SK-N-DZ (cell line): ENCODE data around the gene TFR2.

Experiments used
- DNase-seq: peaks from one replicate; pipeline ENCODE4 v3.0.0-alpha.2; 2015; ENCODE audit warnings: low spot score

TFR2 gene

GRCh38 chr7:100613412-100614175 lies 27.8 kb downstream of the TFR2 start:
- no peak for DNase-seq

GRCh38 chr7:100612730-100613390 lies 28.5 kb downstream of the TFR2 start:
- peak; percentile 40 for DNase-seq

- peak; percentile 100 for DNase-seq
These were observed 29.2 kb downstream of the TFR2 start, which contains the start of gene MOSPD3 for GRCh38 chr7:100611983-100612729. TSS of gene MOSPD3 (plus strand) at chr7:100612540. CDS start at chr7:100612792, 252 bp downstream.

- no peak for DNase-seq
These were observed 31.4 kb downstream of the TFR2 start for GRCh38 chr7:100609958-100610357.

GRCh38 chr7:100607111-100607510 lies 34.2 kb downstream of the TFR2 start:
- DNase-seq = no peak

GRCh38 chr7:100606313-100606712 lies 35.0 kb downstream of the TFR2 start:
- DNase-seq = no peak

GRCh38 chr7:100604976-100605911 lies 36.1 kb downstream of the TFR2 start:
- DNase-seq = no peak

GRCh38 chr7:100604028-100604975 lies 37.0 kb downstream of the TFR2 start:
- peak; percentile 50 for DNase-seq

- DNase-seq = peak; percentile 56
These were observed 37.7 kb downstream of the TFR2 start for GRCh38 chr7:100603726-100604027.

- DNase-seq = peak; percentile 89
These were observed 38.2 kb downstream of the TFR2 start for GRCh38 chr7:100602889-100603725.

- DNase-seq = no peak
These were observed 40.7 kb downstream of the TFR2 start for GRCh38 chr7:100600730-100601038.

GRCh38 chr7:100599911-100600729 lies 41.2 kb downstream of the TFR2 start:
- DNase-seq = no peak

- no peak for DNase-seq
These were observed 42.9 kb downstream of the TFR2 start for GRCh38 chr7:100598425-100598824.

- DNase-seq = no peak
These were observed 46.2 kb downstream of the TFR2 start for GRCh38 chr7:100595188-100595587.

- no peak for DNase-seq
These were observed 49.8 kb downstream of the TFR2 start for GRCh38 chr7:100591596-100591995.

GRCh38 chr7:100590077-100590737 lies 51.1 kb downstream of the TFR2 start:
- no peak for DNase-seq

GRCh38 chr7:100589341-100589947 lies 51.9 kb downstream of the TFR2 start:
- DNase-seq = no peak

- peak; percentile 58 for DNase-seq
These were observed 52.9 kb downstream of the TFR2 start for GRCh38 chr7:100588438-100588837.
